ENCODE data around the gene HES1. TPM values are rescaled to one million over a fixed set of nuclear protein-coding genes. Genes with fewer than 3 reads are reported as not detected.

Gene HES1
- total and polyA plus RNA-seq, 10 of the 15 experiments (the other 5 are each of a cell fraction or from before 2014, with no cell fraction given): 0.46 to 5.3 (median 2.3) TPM

DNA sequence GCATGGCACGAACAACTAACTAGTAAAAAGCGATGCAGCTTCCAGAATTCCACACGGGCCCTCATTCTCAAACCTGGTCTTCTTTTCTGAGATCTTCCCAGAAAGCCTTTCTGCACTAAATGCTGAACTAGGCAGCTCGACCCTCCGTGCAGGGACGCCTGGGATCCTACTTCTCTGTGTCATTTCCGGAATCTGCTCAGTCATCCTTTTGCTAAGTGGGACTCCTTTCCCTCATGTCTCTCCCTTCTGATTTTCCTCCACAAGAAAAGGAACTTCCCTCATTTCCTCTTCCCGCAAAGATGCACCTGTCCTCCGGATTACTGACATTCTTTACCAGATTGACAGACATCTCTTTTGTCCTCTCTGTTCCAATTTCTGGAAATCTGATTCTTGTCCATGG, 9.2 kb upstream of the HES1 start (continued):
- TF ChIP-seq, protein P1, sequence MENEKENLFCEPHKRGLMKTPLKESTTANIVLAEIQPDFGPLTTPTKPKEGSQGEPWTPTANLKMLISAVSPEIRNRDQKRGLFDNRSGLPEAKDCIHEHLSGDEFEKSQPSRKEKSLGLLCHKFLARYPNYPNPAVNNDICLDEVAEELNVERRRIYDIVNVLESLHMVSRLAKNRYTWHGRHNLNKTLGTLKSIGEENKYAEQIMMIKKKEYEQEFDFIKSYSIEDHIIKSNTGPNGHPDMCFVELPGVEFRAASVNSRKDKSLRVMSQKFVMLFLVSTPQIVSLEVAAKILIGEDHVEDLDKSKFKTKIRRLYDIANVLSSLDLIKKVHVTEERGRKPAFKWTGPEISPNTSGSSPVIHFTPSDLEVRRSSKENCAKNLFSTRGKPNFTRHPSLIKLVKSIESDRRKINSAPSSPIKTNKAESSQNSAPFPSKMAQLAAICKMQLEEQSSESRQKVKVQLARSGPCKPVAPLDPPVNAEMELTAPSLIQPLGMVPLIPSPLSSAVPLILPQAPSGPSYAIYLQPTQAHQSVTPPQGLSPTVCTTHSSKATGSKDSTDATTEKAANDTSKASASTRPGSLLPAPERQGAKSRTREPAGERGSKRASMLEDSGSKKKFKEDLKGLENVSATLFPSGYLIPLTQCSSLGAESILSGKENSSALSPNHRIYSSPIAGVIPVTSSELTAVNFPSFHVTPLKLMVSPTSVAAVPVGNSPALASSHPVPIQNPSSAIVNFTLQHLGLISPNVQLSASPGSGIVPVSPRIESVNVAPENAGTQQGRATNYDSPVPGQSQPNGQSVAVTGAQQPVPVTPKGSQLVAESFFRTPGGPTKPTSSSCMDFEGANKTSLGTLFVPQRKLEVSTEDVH (IDR thresholded peaks at IDR 0.05; ENCODE audit: low read depth, partially characterized antibody): no peak
- no peak for TF ChIP-seq IRF3 (IDR thresholded peaks at IDR 0.05)
- no peak for TF ChIP-seq SUPT20H (IDR thresholded peaks at IDR 0.05; ENCODE audit: borderline replicate concordance, control insufficient read depth, low read depth, low read length)
- no peak for TF ChIP-seq NFXL1 (IDR thresholded peaks at IDR 0.05; ENCODE audit: borderline replicate concordance)
- no peak for TF ChIP-seq NBN (IDR thresholded peaks at IDR 0.05)

DNA sequence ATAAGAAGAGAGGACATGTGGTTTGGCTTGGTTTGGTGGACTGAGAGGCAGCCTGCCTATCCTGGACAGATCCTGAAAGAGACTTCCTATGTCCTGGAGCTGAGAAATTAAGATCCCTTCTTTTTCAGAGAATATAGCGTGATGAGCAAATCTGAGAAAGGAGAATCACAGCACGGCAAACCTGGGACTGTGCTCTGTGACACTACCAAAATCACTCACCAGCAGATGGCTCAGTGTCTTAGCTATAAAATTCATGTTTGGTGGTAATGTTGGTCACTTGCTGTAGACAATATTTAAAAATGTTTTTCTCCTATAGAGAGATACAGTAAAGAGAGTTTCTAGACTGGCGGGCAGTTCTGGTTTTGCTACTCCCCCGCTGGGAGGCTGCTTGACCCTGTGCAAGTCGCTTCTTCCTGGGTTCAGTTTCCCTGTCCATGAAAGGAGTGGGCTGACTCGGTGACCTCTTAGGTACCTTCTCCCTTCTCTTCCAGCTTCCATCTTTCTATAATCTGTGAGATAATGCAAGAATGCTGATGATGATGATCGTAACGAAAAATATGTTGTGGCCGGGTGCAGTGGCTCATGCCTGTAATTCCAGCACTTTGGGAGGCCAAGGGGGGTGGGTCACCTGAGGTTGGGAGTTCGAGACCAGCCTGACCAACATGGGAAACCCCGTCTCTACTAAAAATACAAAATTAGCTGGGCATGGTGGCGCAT, 7.6 kb upstream of the HES1 start:
- Histone ChIP-seq H3K36me3 (ENCODE audit: control insufficient read depth in 2 of 2, insufficient read depth in 2 of 2, low read length in 1 of 2) (no peaks in the 10 kb centered on the region), H3K9me3 (replicated peaks; ENCODE audit: control insufficient read depth, insufficient read depth, low read length) (peaks cover 3% of the 10 kb centered on the region; the same call in 2 of the 3 replicates), H4K20me1 (ENCODE audit: control insufficient read depth, insufficient read depth) (no peaks in the 10 kb centered on the region), H3K27me3 (replicated peaks in 1 of 2; ENCODE audit: control insufficient read depth in 2 of 2, insufficient read depth in 2 of 2, low read length in 1 of 2) (peaks cover 0 to under 1% of the 10 kb centered on the region in 2 experiments; a peak in 3 of 4 replicates), H3K9ac (ENCODE audit: control insufficient read depth, insufficient read depth, low read length) (no peak overlapping the region), H2AFZ (ENCODE audit: control insufficient read depth, low read depth, low read length) (no peak overlapping the region), H3K79me2 (ENCODE audit: control insufficient read depth, insufficient read depth, low read length) (no peaks in the 10 kb centered on the region), H3K4me3 (no peak overlapping the region), H3K27ac (ENCODE audit: control insufficient read depth, insufficient read depth) (no peak overlapping the region), H3K4me2 (ENCODE audit: control insufficient read depth, insufficient read depth) (no peak overlapping the region), H3K4me1 (ENCODE audit: control insufficient read depth, insufficient read depth, low read length) (peaks cover 27% of the 10 kb centered on the region)
- FAIRE-seq (peak; percentile 44), DNase-seq (ENCODE audit: low read depth, low spot score) (no peak), ATAC-seq (peak; percentile 15; the same call in 1 of the 3 replicates)
- TF ChIP-seq SMC3 (IDR thresholded peaks at IDR 0.05; ENCODE audit: borderline replicate concordance, low read length) (peak; percentile 48; the same call in 1 of the 2 replicates), RAD21 (IDR thresholded peaks at IDR 0.05; ENCODE audit: insufficient read depth, low read depth, low read length) (peak; percentile 45; the same call in 1 of the 2 replicates)
- TF ChIP-seq, protein P2, sequence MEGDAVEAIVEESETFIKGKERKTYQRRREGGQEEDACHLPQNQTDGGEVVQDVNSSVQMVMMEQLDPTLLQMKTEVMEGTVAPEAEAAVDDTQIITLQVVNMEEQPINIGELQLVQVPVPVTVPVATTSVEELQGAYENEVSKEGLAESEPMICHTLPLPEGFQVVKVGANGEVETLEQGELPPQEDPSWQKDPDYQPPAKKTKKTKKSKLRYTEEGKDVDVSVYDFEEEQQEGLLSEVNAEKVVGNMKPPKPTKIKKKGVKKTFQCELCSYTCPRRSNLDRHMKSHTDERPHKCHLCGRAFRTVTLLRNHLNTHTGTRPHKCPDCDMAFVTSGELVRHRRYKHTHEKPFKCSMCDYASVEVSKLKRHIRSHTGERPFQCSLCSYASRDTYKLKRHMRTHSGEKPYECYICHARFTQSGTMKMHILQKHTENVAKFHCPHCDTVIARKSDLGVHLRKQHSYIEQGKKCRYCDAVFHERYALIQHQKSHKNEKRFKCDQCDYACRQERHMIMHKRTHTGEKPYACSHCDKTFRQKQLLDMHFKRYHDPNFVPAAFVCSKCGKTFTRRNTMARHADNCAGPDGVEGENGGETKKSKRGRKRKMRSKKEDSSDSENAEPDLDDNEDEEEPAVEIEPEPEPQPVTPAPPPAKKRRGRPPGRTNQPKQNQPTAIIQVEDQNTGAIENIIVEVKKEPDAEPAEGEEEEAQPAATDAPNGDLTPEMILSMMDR (IDR thresholded peaks at IDR 0.05 in 2 of 3, conservative IDR thresholded peaks at IDR 0.05 in 1 of 3; ENCODE audit: control insufficient read depth in 2 of 3, extremely low read depth in 1 of 3, insufficient read depth in 1 of 3, low read depth in 3 of 3, low read length in 3 of 3): peak; percentile 20 to 45 (median 21); a peak in 4 of 6 replicates
- TF ChIP-seq, protein P3, sequence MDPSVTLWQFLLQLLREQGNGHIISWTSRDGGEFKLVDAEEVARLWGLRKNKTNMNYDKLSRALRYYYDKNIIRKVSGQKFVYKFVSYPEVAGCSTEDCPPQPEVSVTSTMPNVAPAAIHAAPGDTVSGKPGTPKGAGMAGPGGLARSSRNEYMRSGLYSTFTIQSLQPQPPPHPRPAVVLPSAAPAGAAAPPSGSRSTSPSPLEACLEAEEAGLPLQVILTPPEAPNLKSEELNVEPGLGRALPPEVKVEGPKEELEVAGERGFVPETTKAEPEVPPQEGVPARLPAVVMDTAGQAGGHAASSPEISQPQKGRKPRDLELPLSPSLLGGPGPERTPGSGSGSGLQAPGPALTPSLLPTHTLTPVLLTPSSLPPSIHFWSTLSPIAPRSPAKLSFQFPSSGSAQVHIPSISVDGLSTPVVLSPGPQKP (IDR thresholded peaks at IDR 0.05; ENCODE audit: low read depth, low read length): no peak
- BruUV-seq (replicated peaks): no TSS peak
- ChIA-PET POLR2A (no interaction called here), CTCF (interaction anchor here (1.0 to 1.7 kb wide), 5 partner anchors 8 to 188 kb away, joined by 3 to 9 read pairs (median 4); partner anchors contain the start of gene HES1), RAD21 (ENCODE audit: unreplicated experiment) (interaction anchor here (0.7 to 1.3 kb wide), 2 partner anchors 28 to 187 kb away, joined by 3 read pairs; no protein-coding TSS in a partner anchor), SMC1A (ENCODE audit: uncharacterized antibody, unreplicated experiment) (interaction anchor here (0.9 to 5.2 kb wide), 5 partner anchors 10 to 187 kb away, joined by 3 to 23 read pairs (median 3); no protein-coding TSS in a partner anchor)
- in situ Hi-C loops (cut with MboI): no loop called here
- intact Hi-C loops (cut with micrococcal nuclease; ENCODE audit: unreplicated experiment): no loop called here
- 66% methylated on average over 12 of the region's 12 CpGs for WGBS (ENCODE audit: insufficient coverage, insufficient replicate concordance, low lambda C conversion rate, missing lambda C conversion rate)

Measured in GM12878 (cell line).